LNCaP clone FGC (cell line): ENCODE results near the gene AKAP1.
A peak's percentile ranks its signal among the peaks of the same experiment; 100 is the strongest.

Source experiments
- DNase-seq: peaks from one replicate; pipeline ENCODE4 v3.0.0-alpha.2; 2011; ENCODE audit warnings: low read depth
- H3K4me3 ChIP-seq: 2 replicates; pipeline ENCODE4 v1.5.1; 2011; ENCODE audit warnings: mild to moderate bottlenecking, low read depth, low read length, control low read depth
- CTCF ChIP-seq: IDR thresholded peaks from 2 replicates; pipeline ENCODE4 v1.5.1; 2012; ENCODE audit warnings: mild to moderate bottlenecking; ENCODE audit not compliant: control insufficient read depth, insufficient read depth; ENCODE audit errors: extremely low read depth

Gene AKAP1

GRCh38 chr17:57104461-57105175, 19.6 kb downstream of the AKAP1 start:
- H3K4me3 ChIP-seq = no peak overlapping the region
- TF ChIP-seq CTCF = no peak
- no peak for DNase-seq

- no peak overlapping the region for H3K4me3 ChIP-seq
- no peak for DNase-seq
- TF ChIP-seq CTCF = no peak
These were observed 20.5 kb downstream of the AKAP1 start for GRCh38 chr17:57105591-57105990.

GRCh38 chr17:57106107-57106835, 21.2 kb downstream of the AKAP1 start:
- no peak overlapping the region for H3K4me3 ChIP-seq
- no peak for DNase-seq
- peak; percentile 48 for TF ChIP-seq CTCF

- TF ChIP-seq CTCF = no peak
- no peak for DNase-seq
- no peak overlapping the region for H3K4me3 ChIP-seq
These were observed 21.9 kb downstream of the AKAP1 start for GRCh38 chr17:57106836-57107497.

- no peak for DNase-seq
- no peak for TF ChIP-seq CTCF
- no peak overlapping the region for H3K4me3 ChIP-seq
These were observed 22.6 kb downstream of the AKAP1 start for GRCh38 chr17:57107498-57108101.

- H3K4me3 ChIP-seq = no peak overlapping the region
- no peak for TF ChIP-seq CTCF
- no peak for DNase-seq
These were observed 23.8 kb downstream of the AKAP1 start for GRCh38 chr17:57108671-57109392.
